NCI-H1092 treated with DMSO at 0.1 percent for 48 hours (cell line): Measurements from ENCODE around the gene RPS15A.

Experiments used
- DNase-seq: peaks from one replicate; lab custom pipeline; 2025; lab: John Stamatoyannopoulos, UW

Gene RPS15A

DNA sequence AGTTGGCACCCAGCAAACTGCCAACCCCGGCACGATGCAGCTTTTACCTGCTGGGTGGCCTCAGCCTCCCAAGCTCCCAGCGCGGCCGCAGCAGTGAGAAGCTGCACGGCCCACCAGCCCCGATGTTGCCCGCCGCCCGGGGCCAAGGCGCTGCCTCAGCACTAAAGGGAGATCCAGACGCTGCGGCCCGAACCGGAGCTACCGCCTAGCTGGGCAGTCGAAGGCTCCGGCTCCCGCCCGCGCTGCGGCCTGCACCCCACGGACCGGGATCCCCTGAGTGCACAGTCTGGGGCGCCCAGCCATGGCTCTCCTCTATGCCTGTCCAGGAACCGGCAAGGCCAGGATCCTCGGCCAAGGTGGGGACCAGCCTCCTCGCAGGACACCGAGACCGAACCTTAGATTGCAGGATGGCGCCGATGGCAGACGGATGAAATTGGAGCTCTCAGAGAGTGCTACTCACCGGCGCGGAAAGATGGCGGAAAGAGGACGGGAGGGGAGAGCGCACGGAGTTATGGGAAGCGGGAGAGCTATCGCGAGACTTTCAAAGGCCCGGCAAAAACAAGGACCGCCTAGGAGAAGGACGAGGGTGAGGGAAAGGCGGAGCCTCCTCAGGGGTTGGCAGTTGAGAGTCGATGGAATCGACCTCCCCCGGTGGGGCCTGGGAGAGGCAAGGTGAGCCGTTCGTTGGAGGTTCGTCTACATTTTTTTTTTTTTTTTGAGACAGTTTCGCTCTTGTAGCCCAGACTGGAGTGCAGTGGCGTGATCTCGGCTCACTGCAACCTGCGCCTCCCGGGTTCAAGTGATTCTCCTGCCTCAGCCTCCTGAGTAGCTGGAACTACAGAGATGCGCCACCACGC lies at the start of gene RPS15A:
TSS of gene RPS15A (minus strand) at position 485 of the 857 bp plus-strand sequence. CDS start 1,221 bp downstream, outside the sequence.
- peak; percentile 97 for DNase-seq

- no peak for DNase-seq
Measured at GRCh38 chr16:18839555-18839954, 49.4 kb upstream of the RPS15A start.

GRCh38 chr16:18836702-18837101 lies 46.6 kb upstream of the RPS15A start:
- no peak for DNase-seq

DNA sequence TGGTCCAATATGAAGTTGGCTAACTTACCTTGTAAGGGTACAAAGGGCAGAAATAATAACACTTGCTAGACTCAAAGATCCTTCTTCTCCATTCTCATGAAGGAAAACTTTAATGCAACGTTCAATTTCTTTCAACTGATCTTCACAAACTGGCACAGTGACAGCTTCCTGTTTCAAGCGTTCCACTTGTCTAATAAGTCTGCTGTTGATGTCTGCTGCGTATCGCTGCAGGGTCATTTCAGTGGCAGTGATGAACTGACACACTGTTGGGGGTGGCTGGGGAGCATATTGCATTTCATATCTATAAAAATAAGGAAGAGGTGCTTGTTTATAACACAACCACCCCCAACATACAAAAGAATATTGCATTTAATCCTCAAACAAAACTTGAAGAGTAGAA lies 44.7 kb upstream of the RPS15A start:
- no peak for DNase-seq

GRCh38 chr16:18833707-18834505 lies 43.8 kb upstream of the RPS15A start:
- no peak for DNase-seq

DNA sequence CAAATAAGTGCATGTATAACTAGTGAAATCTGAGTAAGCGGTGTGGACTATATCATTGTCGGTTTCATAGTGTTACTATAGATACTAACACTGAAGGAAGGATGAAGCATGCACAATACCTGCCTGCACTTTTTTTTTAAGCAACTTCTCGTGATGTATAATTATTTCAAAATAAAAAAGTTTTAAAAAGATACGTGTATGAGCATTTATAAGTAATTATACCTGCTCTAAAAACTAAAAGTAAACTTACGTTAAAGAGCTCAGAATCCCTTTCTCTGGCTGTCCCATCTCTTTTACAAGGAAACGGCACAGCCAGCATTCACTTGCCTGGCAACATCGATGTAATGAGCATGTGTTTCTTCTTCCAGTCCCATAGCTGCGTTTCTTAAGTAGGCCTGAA lies 42.5 kb upstream of the RPS15A start:
- no peak for DNase-seq

DNA sequence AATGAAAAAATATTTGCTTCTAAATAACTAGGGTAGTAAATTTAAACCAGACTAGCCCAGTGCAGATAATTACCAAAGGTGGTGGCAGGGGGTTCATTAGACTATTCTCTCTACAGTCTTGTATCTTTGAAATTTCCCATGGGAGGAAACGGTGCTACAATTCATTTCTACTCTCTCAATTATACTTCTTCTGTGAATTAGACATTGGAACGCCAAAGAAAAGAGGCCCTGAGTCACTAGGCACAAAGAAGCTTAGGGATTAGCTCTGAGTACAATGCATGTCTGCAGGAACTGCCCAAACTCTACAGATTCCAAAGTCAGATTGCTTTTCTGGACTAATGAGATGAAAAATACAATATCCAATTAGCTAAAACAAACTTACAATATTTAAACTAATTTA lies 41.9 kb upstream of the RPS15A start:
- DNase-seq, result no peak

DNA sequence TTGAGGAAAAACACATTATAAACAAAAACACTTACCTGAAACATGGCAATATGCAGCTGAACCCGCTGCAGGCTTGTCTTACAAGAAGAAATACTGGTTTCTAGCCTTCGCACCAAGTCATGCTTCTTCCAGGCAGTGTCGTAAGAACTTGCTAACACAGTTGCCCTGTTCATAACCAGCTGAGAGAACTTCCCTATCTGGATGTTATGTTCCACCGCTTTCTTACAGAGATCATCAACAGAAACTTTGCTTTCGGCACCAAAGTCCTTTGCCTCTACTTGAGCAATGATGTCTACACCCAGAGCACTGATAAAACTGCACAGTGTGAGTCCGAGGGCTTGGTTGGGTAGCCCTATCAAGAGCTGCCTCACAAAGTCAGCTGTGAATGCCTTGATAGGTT lies 39.1 kb upstream of the RPS15A start:
- no peak for DNase-seq

- no peak for DNase-seq
Measured at GRCh38 chr16:18827890-18828289, 37.8 kb upstream of the RPS15A start.

DNA sequence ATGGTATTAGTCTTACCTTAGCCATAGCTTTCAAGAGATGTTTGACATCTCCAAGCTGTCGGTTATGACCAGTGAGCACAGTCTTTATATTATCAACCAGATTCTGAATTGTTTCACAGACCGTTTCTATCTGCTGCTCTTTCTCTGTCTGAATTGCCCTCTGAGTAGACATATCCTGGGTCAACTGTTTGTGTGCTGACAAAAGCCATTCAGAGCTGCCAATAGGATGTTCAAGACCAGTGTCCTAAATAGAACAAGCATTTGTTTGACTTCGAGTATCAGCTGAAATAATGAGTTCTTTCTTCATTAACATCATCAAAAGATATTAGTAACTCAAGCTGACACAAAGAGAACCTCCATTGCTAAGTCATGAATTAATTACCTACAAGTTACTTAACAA lies 26.2 kb upstream of the RPS15A start:
- DNase-seq, result no peak

GRCh38 chr16:18811925-18812324 lies 21.8 kb upstream of the RPS15A start:
- no peak for DNase-seq

DNA sequence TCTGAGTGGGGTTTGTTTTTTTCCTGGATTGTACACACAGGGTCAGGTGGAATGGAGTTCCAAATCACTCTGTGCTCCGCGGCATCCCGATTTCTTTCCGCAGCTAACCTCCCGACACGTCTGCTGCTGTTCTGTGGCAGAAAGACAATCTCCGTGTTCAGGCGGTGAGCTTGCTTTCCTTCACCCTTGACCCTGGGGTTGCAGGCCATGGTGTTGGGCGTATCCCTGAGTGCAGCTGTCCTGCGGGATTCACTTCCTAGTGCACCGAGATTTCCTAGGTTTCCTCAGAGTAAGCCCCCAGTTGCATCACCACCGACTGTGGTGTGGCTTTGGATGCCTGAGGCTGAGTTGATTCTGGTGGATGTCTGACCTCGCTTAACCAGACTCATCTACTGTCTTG lies 19.0 kb upstream of the RPS15A start:
- no peak for DNase-seq

- no peak for DNase-seq
Measured at GRCh38 chr16:18805257-18805773, 15.2 kb upstream of the RPS15A start.

DNA sequence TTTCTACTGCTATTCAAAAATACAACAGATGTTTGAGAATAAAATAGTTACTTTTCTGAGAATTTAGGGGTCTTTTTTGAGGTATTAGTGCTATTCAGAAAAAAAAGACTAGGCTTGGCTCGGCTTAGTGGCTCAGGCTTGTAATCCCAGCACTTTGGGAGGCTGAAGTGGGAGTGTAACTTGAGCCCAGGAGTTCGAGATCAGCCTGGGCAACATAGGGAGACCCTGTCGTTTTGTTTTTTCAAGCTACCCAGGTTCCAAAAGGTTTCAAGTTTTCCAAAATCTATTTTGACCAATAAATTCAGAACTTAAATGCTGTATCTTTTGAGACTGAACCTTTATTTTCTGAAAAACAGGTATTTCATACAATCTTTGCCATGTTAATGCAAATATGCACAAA lies 14.4 kb upstream of the RPS15A start:
- no peak for DNase-seq

GRCh38 chr16:18803569-18804462 lies 13.7 kb upstream of the RPS15A start:
- no peak for DNase-seq

GRCh38 chr16:18802767-18803343 lies 12.7 kb upstream of the RPS15A start:
- DNase-seq, result no peak

GRCh38 chr16:18801145-18801972 lies 11.2 kb upstream of the RPS15A start, which contains the start of gene ARL6IP1:
Gene ARL6IP1 (minus strand): TSS chr16:18801549. CDS start chr16:18801466, 83 bp downstream.
- peak; percentile 99 for DNase-seq

DNA sequence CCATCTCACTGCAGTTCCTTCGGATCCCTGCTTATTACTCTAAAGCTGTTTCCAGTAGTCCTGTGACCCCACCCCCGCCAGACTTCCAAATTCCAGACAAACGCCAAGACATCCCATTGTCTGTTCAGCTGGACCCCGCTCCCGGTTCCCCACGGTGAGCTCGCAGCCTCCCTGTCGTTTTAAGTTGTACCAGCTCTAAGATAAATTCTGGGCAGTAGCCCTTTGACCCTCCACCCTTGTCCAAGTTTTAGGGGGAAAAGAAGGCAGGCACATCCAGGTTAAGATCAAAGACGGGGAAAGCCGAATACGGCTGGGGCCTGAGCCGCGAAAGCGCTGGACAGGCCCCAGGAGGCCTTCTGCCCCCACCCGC lies 10.6 kb upstream of the RPS15A start:
- no peak for DNase-seq

DNA sequence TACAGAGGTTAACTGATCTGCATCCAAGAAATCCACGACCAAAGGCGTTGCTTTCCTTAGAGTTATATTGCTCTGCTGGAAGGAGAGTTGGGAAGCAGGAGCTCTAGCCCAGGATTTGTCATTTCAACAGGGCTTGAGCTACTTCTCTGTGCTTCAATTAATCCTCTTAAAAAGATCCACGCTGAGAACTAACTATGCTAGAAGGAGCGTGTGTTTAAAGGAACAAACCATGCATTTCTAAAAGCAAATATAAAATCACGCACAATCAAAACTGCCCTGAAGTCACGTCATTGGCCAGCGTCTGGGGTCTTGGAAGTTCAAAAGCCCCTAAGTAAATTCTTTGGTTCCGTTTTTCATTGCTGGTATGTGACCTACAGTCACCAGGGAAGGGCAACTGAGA lies 10.2 kb upstream of the RPS15A start:
- no peak for DNase-seq

DNA sequence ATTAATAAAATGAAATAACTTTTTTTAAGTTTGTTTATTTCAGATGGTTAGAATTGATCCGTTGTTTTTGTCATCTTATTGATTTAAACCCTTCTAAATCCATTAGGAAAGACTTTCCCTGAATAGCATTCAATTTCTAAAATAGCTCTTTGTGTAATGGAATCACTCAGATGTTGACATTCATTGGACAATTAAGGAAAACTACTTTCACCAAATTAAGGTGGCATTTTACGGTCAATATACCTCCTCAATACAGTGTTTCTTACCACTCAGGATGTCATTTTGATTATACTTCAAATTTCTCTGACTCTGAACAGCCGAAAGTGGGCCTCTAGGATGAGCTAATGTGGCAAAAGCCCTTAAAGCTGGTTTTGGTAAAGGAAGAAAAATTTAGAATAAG lies 9.4 kb upstream of the RPS15A start:
- DNase-seq, result no peak

GRCh38 chr16:18797746-18798145 lies 7.6 kb upstream of the RPS15A start:
- DNase-seq, result no peak
